IMR-90 (cell line): ENCODE results near the gene GAPDH. TPM values are rescaled to one million over a fixed set of nuclear protein-coding genes. Genes with fewer than 3 reads are reported as not detected.

Experiments used
- ATAC-seq: fragments of 200-7000 bp; cut with Tn5 transposase; 2 replicates; pipeline ENCODE4 v1.9.1; 2020; ENCODE audit warnings: low read depth, mild to moderate bottlenecking, moderate library complexity
- BruUV-seq: library from RNA; stranded (reverse); fragments of 400-500 nt; replicated peaks from 2 replicates; lab custom pipeline; 2021; lab: Mats Ljungman, UMichigan
- CTCF ChIA-PET: fragments of 300-600 bp; formaldehyde crosslinking; extraction: SDS; loops from one replicate; lab custom pipeline; 2021; ENCODE audit warnings: antibody characterized with exemption; lab: Yijun Ruan, JAX
- POLR2A ChIA-PET: fragments of 300-600 bp; sonication (Branson Sonifier 250); formaldehyde crosslinking; loops from one replicate; lab custom pipeline; 2022; ENCODE audit warnings: antibody characterized with exemption; ENCODE audit not compliant: unreplicated experiment; lab: Charles Lee
- DNase-seq: peaks from one replicate; pipeline ENCODE4 v3.0.0; 2013
- H2AFZ ChIP-seq: replicated peaks from 2 replicates; pipeline ENCODE3; 2013; ENCODE audit warnings: low read length, mild to moderate bottlenecking; ENCODE audit not compliant: poor library complexity
- H2AK5ac ChIP-seq: 2 replicates; pipeline ENCODE4 v1.6.1; 2013; ENCODE audit warnings: low read depth, low read length, inconsistent platforms
- H2AK9ac ChIP-seq: replicated peaks from 2 replicates; pipeline ENCODE3; 2013; ENCODE audit warnings: mild to moderate bottlenecking, low read depth, low read length, moderate library complexity; ENCODE audit not compliant: poor library complexity
- H2BK120ac ChIP-seq: 2 replicates; pipeline ENCODE4 v1.6.1; 2013; ENCODE audit warnings: low read depth, low read length, inconsistent platforms
- H2BK15ac ChIP-seq: 3 replicates; pipeline ENCODE4 v1.6.1; 2013; ENCODE audit warnings: low read depth, low read length, inconsistent platforms
- H2BK20ac ChIP-seq: 2 replicates; pipeline ENCODE4 v1.6.1; 2013; ENCODE audit warnings: low read depth, mild to moderate bottlenecking, inconsistent platforms, low read length, moderate library complexity
- H2BK5ac ChIP-seq: 2 replicates; pipeline ENCODE4 v1.6.1; 2013; ENCODE audit warnings: mild to moderate bottlenecking, low read depth, low read length, inconsistent platforms; ENCODE audit not compliant: poor library complexity, severe bottlenecking
- H3K14ac ChIP-seq: replicated peaks from 2 replicates; pipeline ENCODE4 v1.6.1; 2013; ENCODE audit warnings: low read depth, low read length, inconsistent platforms
- H3K18ac ChIP-seq: 2 replicates; pipeline ENCODE4 v1.6.1; 2013; ENCODE audit warnings: low read depth, low read length, control low read depth
- H3K23ac ChIP-seq: 2 replicates; pipeline ENCODE4 v1.6.1; 2013; ENCODE audit warnings: low read depth, low read length, inconsistent platforms
- H3K27ac ChIP-seq: 2 replicates; pipeline ENCODE4 v1.5.1; 2013; ENCODE audit warnings: mild to moderate bottlenecking, control low read depth, low read length; ENCODE audit not compliant: insufficient read depth
- H3K27me3 ChIP-seq: 2 replicates; pipeline ENCODE4 v1.6.1; 2013; ENCODE audit warnings: low read length; ENCODE audit not compliant: control insufficient read depth, insufficient read depth
- H3K36me3 ChIP-seq: 2 replicates; pipeline ENCODE4 v1.6.1; 2013; ENCODE audit warnings: low read length, mixed read lengths; ENCODE audit not compliant: control insufficient read depth, insufficient read depth
- H3K4ac ChIP-seq: 2 replicates; pipeline ENCODE4 v1.6.1; 2013; ENCODE audit warnings: low read depth, low read length, inconsistent platforms
- H3K4me1 ChIP-seq: 2 replicates; pipeline ENCODE4 v1.6.1; 2013; ENCODE audit warnings: low read length, mixed read lengths; ENCODE audit not compliant: control insufficient read depth, insufficient read depth
- H3K4me2 ChIP-seq: 2 replicates; pipeline ENCODE4 v1.6.1; 2013; ENCODE audit warnings: low read depth, mild to moderate bottlenecking, control low read depth, low read length, moderate library complexity
- H3K4me3 ChIP-seq: 2 replicates; pipeline ENCODE4 v1.5.1; 2013; ENCODE audit warnings: low read depth, mild to moderate bottlenecking, control low read depth, low read length, moderate library complexity; ENCODE audit not compliant: insufficient read depth
- H3K56ac ChIP-seq: 2 replicates; pipeline ENCODE4 v1.6.1; 2013; ENCODE audit warnings: low read length, inconsistent platforms; ENCODE audit not compliant: insufficient read depth; ENCODE audit errors: extremely low read depth
- H3K79me1 ChIP-seq, 2 experiments: 2 replicates each; pipeline ENCODE4 v1.6.1; 2013; ENCODE audit warnings: low read length in 2 of 2, inconsistent platforms in 1 of 2, low read depth in 1 of 2
- H3K9ac ChIP-seq: 2 replicates; pipeline ENCODE4 v1.6.1; 2013; ENCODE audit warnings: low read depth, low read length, control low read depth
- H3K9me1 ChIP-seq: 2 replicates; pipeline ENCODE4 v1.6.1; 2013; ENCODE audit warnings: low read length, inconsistent platforms; ENCODE audit not compliant: insufficient read depth
- H3K9me3 ChIP-seq: 2 replicates; pipeline ENCODE4 v1.6.1; 2013; ENCODE audit warnings: low read length; ENCODE audit not compliant: control insufficient read depth, insufficient read depth
- H4K20me1 ChIP-seq: 2 replicates; pipeline ENCODE4 v1.6.1; 2013; ENCODE audit warnings: low read length, inconsistent platforms; ENCODE audit not compliant: insufficient read depth
- H4K5ac ChIP-seq: 2 replicates; pipeline ENCODE4 v1.6.1; 2013; ENCODE audit warnings: mild to moderate bottlenecking, low read depth, low read length, control low read depth
- H4K8ac ChIP-seq, 2 experiments: 2 replicates each; pipeline ENCODE4 v1.6.1; 2013; ENCODE audit warnings: low read depth in 2 of 2, low read length in 2 of 2, control low read depth in 1 of 2, inconsistent platforms in 1 of 2
- H4K91ac ChIP-seq: 2 replicates; pipeline ENCODE4 v1.6.1; 2013; ENCODE audit warnings: low read depth, low read length, inconsistent platforms; ENCODE audit not compliant: insufficient read depth
- BHLHE40 ChIP-seq: fragments of 150-350 bp; IDR thresholded peaks from 2 replicates; pipeline ENCODE4 v1.6.1; 2016; ENCODE audit warnings: mild to moderate bottlenecking, low read depth, low read length
- CEBPB ChIP-seq: IDR thresholded peaks from 2 replicates; pipeline ENCODE4 v1.6.1; 2012; ENCODE audit warnings: low read depth, low read length, improper control_type of control experiment
- CHD1 ChIP-seq: IDR thresholded peaks from 2 replicates; pipeline ENCODE4 v1.6.1; 2012; ENCODE audit warnings: low read depth, low read length, improper control_type of control experiment
- ELK1 ChIP-seq: fragments of 150-350 bp; IDR thresholded peaks from 2 replicates; pipeline ENCODE4 v1.6.1; 2016; ENCODE audit warnings: low read depth, mild to moderate bottlenecking, low read length, moderate library complexity, borderline replicate concordance
- FOS ChIP-seq: fragments of 150-350 bp; IDR thresholded peaks from 2 replicates; pipeline ENCODE4 v1.6.1; 2016; ENCODE audit warnings: low read depth, low read length
- MAFK ChIP-seq: IDR thresholded peaks from 2 replicates; pipeline ENCODE4 v1.6.1; 2012; ENCODE audit warnings: low read depth, low read length, improper control_type of control experiment
- MAZ ChIP-seq: IDR thresholded peaks from 2 replicates; pipeline ENCODE4 v1.6.1; 2012; ENCODE audit warnings: low read depth, mild to moderate bottlenecking, low read length, improper control_type of control experiment, moderate library complexity, borderline replicate concordance
- MXI1 ChIP-seq: IDR thresholded peaks from 2 replicates; pipeline ENCODE4 v1.6.1; 2012; ENCODE audit warnings: low read depth, mild to moderate bottlenecking, low read length, moderate library complexity, borderline replicate concordance
- NFE2L2 ChIP-seq: fragments of 150-350 bp; IDR thresholded peaks from 2 replicates; pipeline ENCODE4 v1.6.1; 2016; ENCODE audit warnings: low read depth, mild to moderate bottlenecking, low read length
- POLR2A ChIP-seq: IDR thresholded peaks from 2 replicates; pipeline ENCODE4 v1.6.1; 2012; ENCODE audit warnings: mild to moderate bottlenecking, low read depth, low read length
- RAD21 ChIP-seq: IDR thresholded peaks from 2 replicates; pipeline ENCODE4 v1.6.1; 2012; ENCODE audit warnings: low read length, improper control_type of control experiment
- RCOR1 ChIP-seq: IDR thresholded peaks from 2 replicates; pipeline ENCODE4 v1.6.1; 2012; ENCODE audit warnings: mild to moderate bottlenecking, low read length, improper control_type of control experiment; ENCODE audit not compliant: insufficient replicate concordance
- RFX5 ChIP-seq: IDR thresholded peaks from 2 replicates; pipeline ENCODE4 v1.8.0; 2012; ENCODE audit warnings: low read depth, mild to moderate bottlenecking, low read length, moderate library complexity
- SMC3 ChIP-seq: fragments of 150-350 bp; IDR thresholded peaks from 2 replicates; pipeline ENCODE4 v1.6.1; 2016; ENCODE audit warnings: low read depth, mild to moderate bottlenecking, antibody characterized with exemption, low read length, moderate library complexity
- WGBS, 2 experiments: methylation state at CpG; one replicate each; pipeline versions ENCODE4 v1.1.5 to v1.1.7; 2013; ENCODE audit warnings: missing lambda C conversion rate in 2 of 2; ENCODE audit not compliant: insufficient read length in 1 of 2; ENCODE audit errors: extremely low coverage in 2 of 2; 5-methylcytosine and 5-hydroxymethylcytosine counted together
- dilution Hi-C: fragments of 300-500 bp; cut with HindIII; formaldehyde crosslinking; loops from one replicate; pipeline ENCODE4 v1.14.3; 2018; ENCODE audit warnings: low sequenced_read_pairs; ENCODE audit not compliant: unreplicated experiment
- in situ Hi-C: fragments of 300-500 bp; cut with MboI; formaldehyde crosslinking; loops from 3 replicates; pipeline ENCODE4 v1.14.3; 2019; ENCODE audit warnings: low sequenced_read_pairs, inconsistent platforms, mixed read lengths
- intact Hi-C: fragments of 100-400 bp; cut with micrococcal nuclease; formaldehyde crosslinking; loops from 2 replicates; pipeline ENCODE4 v1.10.0; 2022
- polyA plus RNA-seq, 3 experiments: library from polyadenylated mRNA; depleted of rRNA; stranded (reverse); fragments of >200 nt; gene quantifications; 2 replicates each; pipeline ENCODE4 v1.2.3, GENCODE V29; 2012; ENCODE audit warnings: low replicate concordance in 1 of 3
- total RNA-seq: library from RNA; depleted of rRNA; stranded (reverse); fragments of >200 nt; gene quantifications from 2 replicates; pipeline ENCODE4 v1.2.3, GENCODE V29; 2012
- TF ChIP-seq, protein P1 (sequence below): fragments of 150-350 bp; IDR thresholded peaks from 2 replicates; pipeline ENCODE4 v1.6.1; 2017; ENCODE audit warnings: mild to moderate bottlenecking, antibody characterized with exemption, low read length, low read depth
- TF ChIP-seq, protein P2 (sequence below): conservative IDR thresholded peaks from 2 replicates; pipeline ENCODE4 v1.5.1; 2012; ENCODE audit warnings: mild to moderate bottlenecking, low read depth, low read length, improper control_type of control experiment

The GAPDH gene
- total and polyA plus RNA-seq, 2 of the 4 experiments (the other 2 are of a cell fraction) = 12,939 to 21,893 TPM

- Histone ChIP-seq H3K27ac (no peak overlapping the region), H2BK5ac (no peak overlapping the region), H3K4me1 (peaks cover 19% of the 10 kb centered on the region), H3K14ac (no peak overlapping the region), H2AK9ac (peak overlapping the region; percentile 60), H3K18ac (no peak overlapping the region), H3K9me3 (no peaks in the 10 kb centered on the region), H3K23ac (no peak overlapping the region), H3K4me3 (no peak overlapping the region), H2BK20ac (no peak overlapping the region), H3K9ac (no peak overlapping the region), H4K20me1 (peaks cover 26% of the 10 kb centered on the region; the same call in 1 of the 2 replicates), H4K8ac (no peak overlapping the region), H4K5ac (no peak overlapping the region), H2BK120ac (no peak overlapping the region), H2AFZ (no peak overlapping the region), H2BK15ac (no peak overlapping the region), H3K36me3 (peaks cover 33% of the 10 kb centered on the region), H3K4me2 (no peak overlapping the region), H2AK5ac (0 out of 2 replicates have a peak overlapping the region, but pooled peaks have one; percentile 4), H3K4ac (no peak overlapping the region), H3K27me3 (no peaks in the 10 kb centered on the region), H3K9me1 (peaks cover 4% of the 10 kb centered on the region; the same call in 1 of the 2 replicates), H4K91ac (no peak overlapping the region), H3K56ac (no peak overlapping the region), H3K79me1 (peaks cover 18 to 67% of the 10 kb centered on the region in 2 experiments; a peak in 3 of 4 replicates)
- in situ Hi-C loops (no loop called here), dilution Hi-C loops (no loop called here), intact Hi-C loops (loop anchor here (1.0 to 10.0 kb wide), 4 partner anchors 50 to 572 kb away; partner anchors contain the start of genes CHD4 and ZNF384)
- DNase-seq = no peak
- ATAC-seq = no peak
- BruUV-seq = TSS peak; percentile 80
- no CpG with 5 or more reads among the region's 4 CpGs for WGBS, 2 experiments
- POLR2A ChIA-PET = no interaction called here
- TF ChIP-seq ELK1 (no peak), BHLHE40 (no peak), NFE2L2 (no peak), MAFK (no peak), RAD21 (no peak), MXI1 (no peak), RCOR1 (no peak), RFX5 (no peak), FOS (no peak), CHD1 (no peak), POLR2A (no peak), SMC3 (no peak), MAZ (no peak), CEBPB (no peak)
- TF ChIP-seq, protein P1, sequence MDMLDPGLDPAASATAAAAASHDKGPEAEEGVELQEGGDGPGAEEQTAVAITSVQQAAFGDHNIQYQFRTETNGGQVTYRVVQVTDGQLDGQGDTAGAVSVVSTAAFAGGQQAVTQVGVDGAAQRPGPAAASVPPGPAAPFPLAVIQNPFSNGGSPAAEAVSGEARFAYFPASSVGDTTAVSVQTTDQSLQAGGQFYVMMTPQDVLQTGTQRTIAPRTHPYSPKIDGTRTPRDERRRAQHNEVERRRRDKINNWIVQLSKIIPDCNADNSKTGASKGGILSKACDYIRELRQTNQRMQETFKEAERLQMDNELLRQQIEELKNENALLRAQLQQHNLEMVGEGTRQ = no peak
- TF ChIP-seq, protein P2, sequence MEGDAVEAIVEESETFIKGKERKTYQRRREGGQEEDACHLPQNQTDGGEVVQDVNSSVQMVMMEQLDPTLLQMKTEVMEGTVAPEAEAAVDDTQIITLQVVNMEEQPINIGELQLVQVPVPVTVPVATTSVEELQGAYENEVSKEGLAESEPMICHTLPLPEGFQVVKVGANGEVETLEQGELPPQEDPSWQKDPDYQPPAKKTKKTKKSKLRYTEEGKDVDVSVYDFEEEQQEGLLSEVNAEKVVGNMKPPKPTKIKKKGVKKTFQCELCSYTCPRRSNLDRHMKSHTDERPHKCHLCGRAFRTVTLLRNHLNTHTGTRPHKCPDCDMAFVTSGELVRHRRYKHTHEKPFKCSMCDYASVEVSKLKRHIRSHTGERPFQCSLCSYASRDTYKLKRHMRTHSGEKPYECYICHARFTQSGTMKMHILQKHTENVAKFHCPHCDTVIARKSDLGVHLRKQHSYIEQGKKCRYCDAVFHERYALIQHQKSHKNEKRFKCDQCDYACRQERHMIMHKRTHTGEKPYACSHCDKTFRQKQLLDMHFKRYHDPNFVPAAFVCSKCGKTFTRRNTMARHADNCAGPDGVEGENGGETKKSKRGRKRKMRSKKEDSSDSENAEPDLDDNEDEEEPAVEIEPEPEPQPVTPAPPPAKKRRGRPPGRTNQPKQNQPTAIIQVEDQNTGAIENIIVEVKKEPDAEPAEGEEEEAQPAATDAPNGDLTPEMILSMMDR = no peak
- CTCF ChIA-PET = interaction anchor here (0.7 to 1.0 kb wide), 2 partner anchors 11 to 83 kb away, joined by 3 to 4 read pairs; no protein-coding TSS in a partner anchor
Observed at GRCh38 chr12:6556857-6557256, 22.5 kb downstream of the GAPDH start.
